ENCODE data around the gene ANK2.

Gene ANK2

GRCh38 chr4:113405874-113406722, 356.6 kb downstream of the ANK2 start:
- DNase-seq: no peak

- no peak for DNase-seq
Observed at GRCh38 chr4:113406723-113407016, 357.2 kb downstream of the ANK2 start.

- DNase-seq: no peak
Observed at GRCh38 chr4:113407409-113407808, 358.0 kb downstream of the ANK2 start.

- no peak for DNase-seq
Observed at GRCh38 chr4:113409181-113409580, 359.7 kb downstream of the ANK2 start.

- DNase-seq: no peak
Observed at GRCh38 chr4:113410686-113411085, 361.2 kb downstream of the ANK2 start.

GRCh38 chr4:113411496-113411938, 362.1 kb downstream of the ANK2 start:
- DNase-seq: no peak

GRCh38 chr4:113419631-113420030, 370.2 kb downstream of the ANK2 start:
- DNase-seq: no peak

- DNase-seq: no peak
Observed at GRCh38 chr4:113420938-113421337, 371.5 kb downstream of the ANK2 start.

- DNase-seq: no peak
Observed at GRCh38 chr4:113423631-113424030, 374.2 kb downstream of the ANK2 start.

- DNase-seq: no peak
Observed at GRCh38 chr4:113433116-113433515, 383.7 kb downstream of the ANK2 start.
